ENCODE data around the gene GMEB2.
A peak's percentile ranks its signal among the peaks of the same experiment; 100 is the strongest.
"Not testable (repeated sequence)": the region's sequence is repeated elsewhere in the genome, so short reads cannot be mapped to it uniquely, and the experiment has no call there.

The GMEB2 gene

DNA sequence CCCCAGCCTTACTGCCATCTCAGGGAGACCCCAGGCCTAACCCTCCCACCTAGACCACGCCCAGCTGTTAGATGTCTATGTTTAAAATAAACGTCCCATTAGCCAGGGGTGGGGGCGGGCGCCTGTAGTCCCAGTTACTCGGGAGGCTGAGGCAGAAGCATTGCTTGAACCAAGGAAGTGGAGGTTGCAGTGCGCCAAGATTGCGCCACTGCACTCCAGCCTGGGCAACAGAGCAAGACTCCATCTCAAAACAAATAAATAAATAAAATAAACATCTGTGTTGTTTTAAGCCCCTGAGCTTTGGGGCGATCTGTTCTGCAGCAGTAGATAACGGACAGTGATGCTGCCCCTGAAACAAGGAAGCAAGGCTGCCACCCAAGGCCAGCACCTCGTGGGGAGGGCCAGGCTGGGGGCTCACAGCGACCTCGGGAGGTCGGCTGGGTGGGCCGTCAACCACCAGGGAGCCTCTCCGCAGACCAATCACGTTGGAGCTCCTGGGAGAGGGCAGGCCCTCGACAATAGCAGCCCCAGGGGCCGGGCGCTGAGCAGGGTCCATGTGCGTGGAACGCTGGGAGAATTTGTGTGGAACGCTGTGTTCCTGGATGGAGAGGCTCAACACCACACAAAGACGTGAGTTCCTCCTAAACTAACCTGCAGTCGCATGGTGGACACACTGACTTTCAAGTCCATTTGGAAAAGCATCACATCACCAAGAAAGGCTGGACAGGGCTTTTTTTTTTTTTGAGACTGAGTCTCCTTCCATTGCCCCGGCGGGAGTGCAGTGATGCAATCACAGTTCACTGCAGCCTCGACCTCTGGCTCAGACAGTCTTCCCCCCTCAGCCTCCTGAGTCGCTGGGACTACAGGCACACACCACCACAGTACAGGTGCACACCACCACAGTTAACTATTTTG is 51.8 kb downstream of the GMEB2 start:
- no peaks in the 10 kb centered on the region for H3K36me3 ChIP-seq (ENCODE audit: control insufficient read depth, insufficient read depth, low read length)
- whole genome bisulfite sequencing, 2 experiments (ENCODE audit: insufficient coverage in 2 of 2) = 80 to 89% methylated on average over 23 to 24 of the region's 28 CpGs
- H3K4me3 ChIP-seq (ENCODE audit: extremely low read depth, insufficient read depth, low read length, poor library complexity, severe bottlenecking) = no peak overlapping the region
- H3K27ac ChIP-seq (ENCODE audit: low read depth, low read length, severe bottlenecking) = no peak overlapping the region
- no peaks in the 10 kb centered on the region for H3K4me1 ChIP-seq (ENCODE audit: control insufficient read depth, insufficient read depth, low read length, poor library complexity, severe bottlenecking)
- H3K9me3 ChIP-seq (ENCODE audit: control insufficient read depth, low read length) = no peaks in the 10 kb centered on the region

DNA sequence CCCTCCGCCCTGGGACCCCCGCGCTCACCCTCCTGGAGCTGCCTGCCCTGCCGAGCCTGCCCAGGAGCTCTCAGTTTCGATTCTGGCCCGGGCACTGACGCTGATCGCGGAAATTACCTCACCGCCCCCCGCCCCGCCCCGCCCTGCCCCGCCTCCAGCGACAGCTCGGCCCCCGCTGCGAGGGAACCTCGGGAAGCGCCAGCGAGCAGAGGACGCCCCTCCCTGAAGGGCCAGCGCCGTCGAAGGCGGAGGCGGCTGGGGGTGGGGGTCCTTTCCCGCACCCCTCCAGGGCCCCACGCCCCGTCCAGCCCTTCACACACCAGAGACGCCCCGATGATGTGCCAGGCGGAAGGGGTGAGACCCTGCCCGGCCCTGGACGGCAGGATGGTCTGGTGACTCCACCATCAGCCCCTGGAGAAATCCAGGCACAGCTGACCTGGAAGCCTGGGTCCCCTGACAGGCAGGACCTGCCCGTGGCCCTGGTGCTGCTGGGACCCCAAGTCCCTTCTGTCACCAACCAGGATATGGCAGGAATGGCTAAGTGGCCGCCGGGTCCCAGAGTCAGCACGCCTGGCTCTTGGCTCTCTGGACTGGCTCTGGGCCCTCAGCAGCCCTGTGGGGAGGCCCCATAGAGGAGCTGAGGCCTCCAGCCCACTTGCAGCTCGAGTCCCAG is 52.6 kb downstream of the GMEB2 start, which contains the start of gene HELZ2:
Gene HELZ2 (minus strand): TSS at position 84 of the 673 bp plus-strand sequence. CDS start 1,854 bp downstream, outside the sequence.
- H3K27ac ChIP-seq (ENCODE audit: low read depth, low read length, severe bottlenecking) = no peak within 1 kb of the TSS
- no peaks in the 10 kb centered on the region for H3K36me3 ChIP-seq (ENCODE audit: control insufficient read depth, insufficient read depth, low read length)
- WGBS, 2 experiments (ENCODE audit: insufficient coverage in 2 of 2) = 8 to 15% methylated on average over 15 to 26 of the region's 40 CpGs
- H3K4me3 ChIP-seq (ENCODE audit: extremely low read depth, insufficient read depth, low read length, poor library complexity, severe bottlenecking) = peak within 1 kb of the TSS; percentile 49
- no peaks in the 10 kb centered on the region for H3K4me1 ChIP-seq (ENCODE audit: control insufficient read depth, insufficient read depth, low read length, poor library complexity, severe bottlenecking)
- no peaks in the 10 kb centered on the region for H3K9me3 ChIP-seq (ENCODE audit: control insufficient read depth, low read length)

DNA sequence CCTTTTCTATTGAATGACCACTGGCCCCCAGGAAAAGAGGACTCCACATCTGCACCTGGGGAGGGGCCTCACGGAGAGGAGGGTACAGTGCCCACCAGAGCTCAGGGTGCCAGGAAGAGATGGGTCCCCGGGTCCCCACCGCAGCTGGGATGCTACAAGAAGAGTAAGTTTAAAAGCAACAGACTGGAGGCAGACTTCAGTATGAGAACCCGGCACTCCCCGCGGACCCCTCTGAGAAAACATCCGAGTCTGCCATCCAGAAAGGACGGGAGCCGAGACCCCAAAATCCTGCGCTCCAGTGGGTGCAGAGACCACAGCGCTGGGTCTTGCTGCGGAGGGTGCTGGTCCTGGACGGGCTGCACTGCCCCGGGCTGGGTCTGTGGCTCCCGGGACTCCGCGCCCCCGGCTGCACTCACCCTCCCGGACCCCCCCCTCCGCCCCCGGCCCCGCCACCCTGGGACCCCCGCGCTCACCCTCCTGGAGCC is 53.2 kb downstream of the GMEB2 start:
- Histone ChIP-seq H3K4me1 (ENCODE audit: control insufficient read depth, insufficient read depth, low read length, poor library complexity, severe bottlenecking) (no peaks in the 10 kb centered on the region), H3K9me3 (ENCODE audit: control insufficient read depth, low read length) (no peaks in the 10 kb centered on the region), H3K4me3 (ENCODE audit: extremely low read depth, insufficient read depth, low read length, poor library complexity, severe bottlenecking) (peak overlapping the region; percentile 49), H3K27ac (ENCODE audit: low read depth, low read length, severe bottlenecking) (no peak overlapping the region), H3K36me3 (ENCODE audit: control insufficient read depth, insufficient read depth, low read length) (no peaks in the 10 kb centered on the region)
- WGBS, 2 experiments (ENCODE audit: insufficient coverage in 2 of 2) = 17 to 21% methylated on average over 10 of the region's 24 CpGs

DNA sequence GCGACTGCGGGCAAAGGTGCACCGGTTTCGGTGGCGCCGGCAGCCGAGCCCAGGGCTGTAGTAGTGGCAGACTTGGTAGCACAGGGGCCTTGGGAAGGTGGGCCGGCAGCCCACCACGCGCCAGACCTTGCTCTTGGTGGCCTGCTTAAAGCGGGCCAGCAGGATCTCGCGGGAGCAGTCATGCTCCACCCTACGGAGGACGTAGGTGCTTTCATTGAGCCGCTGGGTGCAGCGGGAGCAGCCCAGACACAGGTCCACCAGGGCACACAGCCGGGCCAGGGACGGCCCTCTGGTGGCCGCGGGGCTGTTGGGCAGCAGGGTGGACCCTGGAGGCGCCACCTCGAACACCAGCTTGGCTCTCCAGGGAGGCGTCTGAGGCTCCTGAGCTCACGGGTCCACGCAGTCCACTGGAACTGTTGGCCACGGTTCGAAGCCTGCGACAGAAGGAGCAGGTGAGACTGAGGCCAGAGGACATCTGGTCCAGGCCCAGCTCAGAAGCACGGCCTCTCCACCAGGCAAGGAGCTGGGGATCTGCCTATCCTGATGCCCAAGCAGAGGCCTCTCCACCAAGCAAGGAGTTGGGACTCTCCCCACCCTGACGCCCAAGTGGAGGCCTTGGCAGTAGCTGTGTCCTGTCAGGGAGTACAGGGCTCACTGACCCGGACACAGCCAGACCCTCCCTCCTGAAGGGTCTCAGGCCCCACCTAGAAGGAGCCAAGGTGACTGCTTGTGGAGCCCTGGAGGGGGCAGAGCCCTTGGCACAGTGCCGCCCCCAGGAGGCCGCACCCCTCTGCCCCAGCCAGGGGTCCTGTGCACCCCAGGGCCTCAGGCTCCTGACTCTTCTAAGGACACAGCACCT is 53.9 kb downstream of the GMEB2 start:
- H3K36me3 ChIP-seq (ENCODE audit: control insufficient read depth, insufficient read depth, low read length) = no peaks in the 10 kb centered on the region
- 95% methylated on average over 31 to 33 of the region's 34 CpGs for WGBS, 2 experiments (ENCODE audit: insufficient coverage in 2 of 2)
- peak overlapping the region; percentile 49 for H3K4me3 ChIP-seq (ENCODE audit: extremely low read depth, insufficient read depth, low read length, poor library complexity, severe bottlenecking)
- no peaks in the 10 kb centered on the region for H3K9me3 ChIP-seq (ENCODE audit: control insufficient read depth, low read length)
- H3K4me1 ChIP-seq (ENCODE audit: control insufficient read depth, insufficient read depth, low read length, poor library complexity, severe bottlenecking) = no peaks in the 10 kb centered on the region
- no peak overlapping the region for H3K27ac ChIP-seq (ENCODE audit: low read depth, low read length, severe bottlenecking)

DNA sequence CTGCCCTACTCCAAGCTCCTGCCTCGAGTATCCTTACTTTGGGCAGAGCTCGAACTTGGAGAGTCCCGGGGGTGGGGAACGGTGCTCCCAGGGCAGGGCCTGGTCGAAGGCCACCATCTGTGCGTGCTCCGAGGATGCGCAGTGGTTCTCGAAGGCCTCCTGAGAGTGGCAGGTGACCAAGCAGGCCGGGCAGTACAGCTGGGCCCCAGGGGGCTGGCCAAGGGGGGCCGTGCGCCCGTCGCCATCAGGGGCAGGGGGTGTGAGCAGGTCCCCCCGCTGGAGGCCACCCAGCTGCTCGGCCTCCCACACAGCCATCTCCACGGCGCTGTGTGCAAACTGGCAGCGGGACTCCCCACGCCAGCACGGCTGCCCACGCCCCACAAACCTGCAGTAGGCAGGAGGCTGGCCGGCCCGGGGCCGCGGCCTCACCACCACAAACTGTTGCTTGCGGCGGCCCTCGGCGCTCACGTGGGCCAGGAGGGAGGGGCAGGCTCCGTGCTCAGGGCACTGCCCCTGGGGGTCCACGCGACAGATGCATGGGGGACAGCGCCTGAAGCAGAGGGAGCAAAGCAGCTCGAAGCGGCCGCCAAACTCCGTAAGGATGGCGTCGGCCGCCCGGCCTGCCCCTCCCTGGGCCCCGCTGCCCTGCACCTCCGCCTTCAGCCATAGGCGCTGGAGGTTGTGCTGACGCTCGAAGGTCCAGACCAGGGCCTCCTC is 54.7 kb downstream of the GMEB2 start:
- H3K9me3 ChIP-seq (ENCODE audit: control insufficient read depth, low read length) = no peaks in the 10 kb centered on the region
- no peaks in the 10 kb centered on the region for H3K4me1 ChIP-seq (ENCODE audit: control insufficient read depth, insufficient read depth, low read length, poor library complexity, severe bottlenecking)
- no peak overlapping the region for H3K4me3 ChIP-seq (ENCODE audit: extremely low read depth, insufficient read depth, low read length, poor library complexity, severe bottlenecking)
- H3K27ac ChIP-seq (ENCODE audit: low read depth, low read length, severe bottlenecking) = no peak overlapping the region
- WGBS, 2 experiments (ENCODE audit: insufficient coverage in 2 of 2) = 93 to 94% methylated on average over 32 to 48 of the region's 48 CpGs
- H3K36me3 ChIP-seq (ENCODE audit: control insufficient read depth, insufficient read depth, low read length) = no peaks in the 10 kb centered on the region

DNA sequence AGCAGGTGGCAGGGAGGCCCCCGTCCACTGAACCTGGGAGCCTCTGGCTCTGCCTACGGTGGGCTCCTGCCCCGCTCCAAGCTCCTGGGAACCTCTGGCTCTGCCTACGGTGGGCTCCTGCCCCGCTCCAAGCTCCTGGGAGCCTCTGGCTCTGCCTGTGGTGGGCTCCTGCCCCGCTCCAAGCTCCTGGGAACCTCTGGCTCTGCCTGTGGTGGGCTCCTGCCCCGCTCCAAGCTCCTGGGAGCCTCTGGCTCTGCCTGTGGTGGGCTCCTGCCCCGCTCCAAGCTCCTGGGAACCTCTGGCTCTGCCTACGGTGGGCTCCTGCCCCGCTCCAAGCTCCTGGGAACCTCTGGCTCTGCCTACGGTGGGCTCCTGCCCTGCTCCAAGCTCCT is 55.8 kb downstream of the GMEB2 start:
- H3K36me3 ChIP-seq (ENCODE audit: control insufficient read depth, insufficient read depth, low read length); H3K9me3 ChIP-seq (ENCODE audit: control insufficient read depth, low read length); H3K4me1 ChIP-seq (ENCODE audit: control insufficient read depth, insufficient read depth, low read length, poor library complexity, severe bottlenecking); H3K4me3 ChIP-seq (ENCODE audit: extremely low read depth, insufficient read depth, low read length, poor library complexity, severe bottlenecking); H3K27ac ChIP-seq (ENCODE audit: low read depth, low read length, severe bottlenecking): not testable (repeated sequence)
- WGBS, 2 experiments (ENCODE audit: insufficient coverage in 2 of 2) = no CpG with 5 or more reads among the region's 11 CpGs

DNA sequence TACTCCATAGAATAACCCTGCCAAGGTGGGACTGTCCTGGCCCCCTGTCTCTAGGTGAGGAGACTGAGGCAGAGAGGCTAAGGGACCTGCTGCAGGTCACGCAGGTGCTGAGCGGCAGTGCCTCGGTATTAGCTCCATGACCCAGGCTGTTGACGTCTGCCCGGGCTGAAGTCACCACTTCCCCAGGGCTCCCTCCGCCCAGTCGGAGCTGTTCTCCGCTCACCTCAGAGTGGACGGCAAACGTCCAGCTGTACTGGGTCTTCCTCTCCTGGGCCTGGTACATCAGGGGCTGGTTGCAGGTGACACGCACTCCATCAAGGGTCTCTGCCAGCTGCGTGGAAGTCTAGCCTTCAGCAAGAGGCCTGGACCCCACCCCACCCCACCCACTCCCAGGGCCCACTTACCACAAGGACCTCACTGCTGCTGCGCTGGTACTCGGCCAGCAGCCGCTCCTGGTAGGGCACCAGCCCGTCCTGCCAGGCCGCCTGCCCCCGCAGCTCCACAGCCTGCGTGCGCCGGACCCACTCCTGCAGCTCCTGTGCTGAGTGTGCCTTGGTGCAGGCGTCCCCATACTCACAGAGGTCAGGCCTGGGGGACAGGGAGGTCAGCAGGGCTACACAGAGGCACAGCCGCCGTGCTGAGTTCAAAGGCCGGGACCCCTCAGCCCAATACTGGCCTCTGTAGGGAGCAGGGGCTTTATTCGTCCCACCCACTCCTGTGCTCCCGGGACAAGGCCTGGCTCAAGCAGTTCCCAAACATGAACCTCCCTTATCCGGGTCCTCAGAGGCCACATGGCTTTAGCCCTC is 56.4 kb downstream of the GMEB2 start:
- Histone ChIP-seq H3K36me3 (ENCODE audit: control insufficient read depth, insufficient read depth, low read length) (no peaks in the 10 kb centered on the region), H3K9me3 (ENCODE audit: control insufficient read depth, low read length) (no peaks in the 10 kb centered on the region), H3K4me1 (ENCODE audit: control insufficient read depth, insufficient read depth, low read length, poor library complexity, severe bottlenecking) (no peaks in the 10 kb centered on the region), H3K27ac (ENCODE audit: low read depth, low read length, severe bottlenecking) (no peak overlapping the region), H3K4me3 (ENCODE audit: extremely low read depth, insufficient read depth, low read length, poor library complexity, severe bottlenecking) (no peak overlapping the region)
- 88 to 93% methylated on average over 20 to 26 of the region's 28 CpGs for WGBS, 2 experiments (ENCODE audit: insufficient coverage in 2 of 2)

DNA sequence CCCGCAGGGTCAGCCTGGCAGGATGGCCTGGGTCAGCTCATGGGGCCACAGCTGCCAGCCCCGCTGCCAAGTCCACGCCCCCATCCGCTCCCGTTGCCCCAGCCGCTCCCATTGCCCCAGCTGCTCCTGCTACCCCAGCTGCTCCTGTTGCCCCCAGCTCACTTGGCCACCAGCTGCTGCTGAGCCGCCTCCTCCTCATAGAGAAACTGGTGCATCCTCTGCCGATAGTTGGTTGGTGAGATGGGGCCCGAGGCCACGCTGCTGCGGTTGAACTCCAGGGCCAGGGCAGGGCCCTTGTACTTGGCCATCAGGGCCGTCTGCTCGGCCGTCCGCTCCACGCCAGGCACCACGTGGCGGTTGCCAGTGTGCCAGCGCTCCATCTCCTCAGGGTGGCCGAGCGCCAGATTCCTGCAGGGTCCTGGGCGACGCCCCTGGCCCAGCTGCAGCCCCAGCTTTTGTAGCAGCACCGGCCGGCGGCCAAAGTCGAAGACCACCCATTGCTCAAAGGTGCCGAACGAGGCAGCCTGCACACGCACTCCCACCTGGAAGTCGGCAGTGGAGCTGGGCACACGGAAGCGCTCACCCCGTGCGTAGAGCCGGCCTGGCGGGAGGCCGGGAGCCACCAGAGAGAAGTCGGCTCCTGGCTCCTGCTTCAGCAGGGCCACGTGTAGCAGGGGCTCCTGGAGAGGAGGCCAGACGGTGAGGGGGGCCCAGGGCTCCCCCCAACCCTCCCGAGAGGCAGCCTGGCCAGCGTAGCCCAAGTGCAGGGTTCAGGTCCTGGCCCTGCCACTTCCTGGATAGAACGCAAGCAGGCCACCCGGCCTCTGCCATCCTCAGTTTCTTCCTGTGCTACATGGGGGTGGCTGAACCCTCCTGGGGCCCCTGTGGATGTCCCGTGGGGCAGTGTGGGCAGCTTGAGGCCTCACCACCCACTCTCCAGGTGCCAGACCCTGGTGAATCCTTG is 57.6 kb downstream of the GMEB2 start:
- H3K9me3 ChIP-seq (ENCODE audit: control insufficient read depth, low read length) = no peaks in the 10 kb centered on the region
- no peaks in the 10 kb centered on the region for H3K36me3 ChIP-seq (ENCODE audit: control insufficient read depth, insufficient read depth, low read length)
- no peak overlapping the region for H3K27ac ChIP-seq (ENCODE audit: low read depth, low read length, severe bottlenecking)
- no peak overlapping the region for H3K4me3 ChIP-seq (ENCODE audit: extremely low read depth, insufficient read depth, low read length, poor library complexity, severe bottlenecking)
- 95% methylated on average over 43 to 46 of the region's 46 CpGs for WGBS, 2 experiments (ENCODE audit: insufficient coverage in 2 of 2)
- no peaks in the 10 kb centered on the region for H3K4me1 ChIP-seq (ENCODE audit: control insufficient read depth, insufficient read depth, low read length, poor library complexity, severe bottlenecking)

All from mesodermal cell (in vitro differentiated cells).